Daoy (cell line): ENCODE results near the gene RASA4. TPM values are rescaled to one million over a fixed set of nuclear protein-coding genes. Genes with fewer than 3 reads are reported as not detected.
"Not testable (repeated sequence)": the region's sequence is repeated elsewhere in the genome, so short reads cannot be mapped to it uniquely, and the experiment has no call there.

Source experiments
- DNase-seq: peaks from one replicate; pipeline ENCODE4 v3.0.0-alpha.2; 2015; ENCODE audit warnings: low read depth
- total RNA-seq: library from RNA; depleted of rRNA; stranded (reverse); fragments of >200 nt; shearing (Covaris generic); gene quantifications from 2 replicates; pipeline ENCODE4 v1.2.3, GENCODE V29; 2014; rRNA removed

Gene RASA4
- total RNA-seq, 1 experiment from 2014 or later = 7.7 TPM

DNA sequence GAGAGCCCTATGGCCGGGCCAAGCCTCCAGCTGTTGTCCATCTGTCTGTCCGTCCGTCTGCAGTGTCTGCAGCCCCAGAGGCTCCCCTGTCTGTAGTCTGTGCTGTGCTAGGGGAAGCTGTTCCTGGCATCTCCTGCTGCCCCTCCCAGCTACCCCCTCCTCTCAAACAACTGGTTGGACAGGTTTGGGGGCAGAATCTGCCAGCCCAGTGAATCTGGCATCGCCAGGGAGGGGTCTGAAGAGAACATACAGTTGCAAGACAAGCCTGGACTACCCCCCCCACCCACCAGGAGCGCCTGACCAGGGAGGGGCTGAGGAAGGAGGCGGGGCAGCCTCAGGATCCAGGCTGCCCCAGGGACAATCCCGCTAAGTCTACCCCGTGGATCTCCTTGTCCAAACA is 73.0 kb downstream of the RASA4 start, which contains the start of gene UPK3BL2:
UPK3BL2 (minus strand) TSS at position 101 of the 400 bp plus-strand sequence; CDS start at position 41, 60 bp downstream.
- DNase-seq = not testable (repeated sequence)

DNA sequence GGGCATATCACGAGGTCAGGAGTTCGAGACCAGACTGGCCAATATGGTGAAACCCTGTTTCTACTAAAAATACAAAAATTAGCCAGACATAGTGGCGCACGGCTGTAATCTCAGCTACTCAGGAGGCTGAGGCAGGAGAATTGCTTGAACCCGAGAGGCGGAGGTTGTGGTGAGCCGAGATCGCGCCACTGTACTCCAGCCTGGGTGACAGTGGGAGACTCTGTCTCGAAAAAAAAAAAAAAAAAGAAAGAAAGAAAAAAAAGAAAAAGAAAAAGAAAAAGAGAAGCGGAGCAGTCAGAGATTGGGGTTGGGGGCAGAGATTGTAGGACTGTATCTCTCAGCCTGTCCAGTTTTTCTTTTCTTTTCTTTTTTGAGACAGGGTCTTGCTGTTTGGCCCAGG is 73.8 kb downstream of the RASA4 start:
- DNase-seq = not testable (repeated sequence)

DNA sequence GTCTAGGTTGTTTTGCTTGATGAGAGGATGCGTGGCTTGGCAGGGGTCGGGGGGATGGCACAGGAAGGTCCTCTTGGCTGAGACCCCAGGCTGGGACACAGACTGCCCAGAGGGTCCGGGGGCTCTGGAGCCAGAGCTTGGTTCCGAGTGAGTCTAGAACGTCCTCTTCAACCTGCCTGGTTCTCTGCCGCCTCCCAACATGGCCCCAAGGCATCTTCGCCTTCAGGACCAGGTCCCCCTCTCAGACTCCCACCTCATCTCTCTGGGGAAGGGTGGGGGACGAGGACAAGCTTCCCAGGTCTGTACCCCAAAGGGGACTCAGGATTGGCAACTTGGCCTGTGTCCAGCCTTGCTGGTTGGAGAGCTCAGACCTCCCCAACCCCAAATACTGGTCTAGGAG is 74.5 kb downstream of the RASA4 start:
- not testable (repeated sequence) for DNase-seq

DNA sequence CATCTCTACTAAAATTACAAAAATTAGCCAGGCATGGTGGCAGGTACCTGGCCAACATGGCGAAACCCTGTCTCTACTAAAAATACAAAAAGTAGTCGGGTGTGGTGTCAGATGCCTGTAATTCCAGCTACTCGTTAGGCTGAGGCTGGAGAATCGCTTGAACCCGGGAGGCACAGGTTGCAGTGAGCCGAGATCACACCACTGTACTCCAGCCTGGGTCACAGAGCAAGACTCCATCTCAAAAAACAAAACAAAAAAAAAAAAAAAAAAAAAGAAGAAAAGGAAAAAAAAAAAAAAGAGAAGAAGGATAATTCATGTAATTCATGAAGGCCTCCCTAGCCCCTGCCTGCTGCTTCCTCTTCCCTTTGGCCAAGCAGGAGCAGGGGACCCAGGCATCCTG is 76.0 kb downstream of the RASA4 start:
- not testable (repeated sequence) for DNase-seq

DNA sequence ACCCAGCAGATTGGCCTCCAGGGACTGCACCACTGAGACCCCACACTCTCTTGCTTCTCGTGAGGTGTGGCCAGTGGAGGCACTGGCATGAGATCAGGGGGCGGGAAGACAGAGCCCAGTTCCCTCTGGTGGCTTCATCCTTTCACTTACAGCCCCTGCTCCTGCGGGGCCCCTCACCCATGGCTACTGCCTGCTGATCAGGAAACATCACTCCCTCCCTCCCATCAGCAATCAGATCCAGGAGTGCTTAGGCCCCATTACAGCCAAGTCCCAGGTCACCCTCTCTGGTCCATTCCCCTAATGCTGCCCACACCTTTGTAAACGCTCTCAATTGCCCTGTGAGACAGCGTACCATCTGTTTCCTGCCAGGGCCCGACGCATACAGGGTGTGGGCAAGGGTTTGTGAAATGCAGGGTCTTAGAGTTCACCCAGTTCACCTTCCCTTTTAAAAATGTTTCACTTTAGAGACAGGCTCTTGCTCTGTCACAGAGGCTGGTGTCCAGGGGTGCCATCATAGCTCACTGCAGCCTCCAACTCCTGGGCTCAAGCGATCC is 81.4 kb downstream of the RASA4 start:
- not testable (repeated sequence) for DNase-seq

DNA sequence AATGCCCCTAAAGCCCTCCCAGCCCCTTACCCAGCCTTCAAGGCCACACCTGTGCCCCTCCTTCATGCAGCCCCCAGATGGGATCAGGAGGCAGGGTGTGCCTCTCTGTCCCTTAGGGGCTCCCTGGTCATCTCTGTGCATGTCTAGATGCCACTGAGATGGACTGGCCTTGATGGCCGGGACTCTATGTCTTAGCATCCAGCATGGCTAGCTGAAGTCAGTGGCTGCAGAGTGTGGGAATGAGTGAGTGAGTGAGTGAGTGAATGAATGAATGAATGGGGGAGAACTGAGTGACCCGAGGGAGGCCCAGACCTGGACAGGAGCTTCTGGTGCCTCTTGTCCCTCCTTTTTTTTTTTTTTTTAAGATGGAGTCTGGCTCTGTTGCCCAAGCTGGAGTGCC is 84.4 kb downstream of the RASA4 start:
- not testable (repeated sequence) for DNase-seq

DNA sequence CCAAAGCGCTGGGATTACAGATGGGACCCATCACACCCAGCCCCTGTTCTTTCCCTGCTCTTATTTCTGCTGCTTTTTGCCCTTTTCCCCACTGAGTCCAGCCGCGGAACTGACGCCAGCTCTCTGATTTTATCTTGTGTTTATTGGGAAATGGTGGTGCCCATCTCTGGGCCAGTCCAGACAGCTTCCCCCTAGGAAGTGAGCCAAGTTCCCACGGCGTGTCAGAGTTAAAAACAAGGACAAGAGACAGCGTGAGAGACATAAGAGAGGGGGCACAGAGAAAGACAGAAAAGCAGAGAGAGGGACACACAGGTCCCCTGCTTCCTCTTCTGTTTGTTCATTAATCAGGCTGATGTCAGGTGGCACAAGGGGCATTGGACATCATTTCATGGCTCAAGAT is 85.0 kb downstream of the RASA4 start:
- DNase-seq = not testable (repeated sequence)

DNA sequence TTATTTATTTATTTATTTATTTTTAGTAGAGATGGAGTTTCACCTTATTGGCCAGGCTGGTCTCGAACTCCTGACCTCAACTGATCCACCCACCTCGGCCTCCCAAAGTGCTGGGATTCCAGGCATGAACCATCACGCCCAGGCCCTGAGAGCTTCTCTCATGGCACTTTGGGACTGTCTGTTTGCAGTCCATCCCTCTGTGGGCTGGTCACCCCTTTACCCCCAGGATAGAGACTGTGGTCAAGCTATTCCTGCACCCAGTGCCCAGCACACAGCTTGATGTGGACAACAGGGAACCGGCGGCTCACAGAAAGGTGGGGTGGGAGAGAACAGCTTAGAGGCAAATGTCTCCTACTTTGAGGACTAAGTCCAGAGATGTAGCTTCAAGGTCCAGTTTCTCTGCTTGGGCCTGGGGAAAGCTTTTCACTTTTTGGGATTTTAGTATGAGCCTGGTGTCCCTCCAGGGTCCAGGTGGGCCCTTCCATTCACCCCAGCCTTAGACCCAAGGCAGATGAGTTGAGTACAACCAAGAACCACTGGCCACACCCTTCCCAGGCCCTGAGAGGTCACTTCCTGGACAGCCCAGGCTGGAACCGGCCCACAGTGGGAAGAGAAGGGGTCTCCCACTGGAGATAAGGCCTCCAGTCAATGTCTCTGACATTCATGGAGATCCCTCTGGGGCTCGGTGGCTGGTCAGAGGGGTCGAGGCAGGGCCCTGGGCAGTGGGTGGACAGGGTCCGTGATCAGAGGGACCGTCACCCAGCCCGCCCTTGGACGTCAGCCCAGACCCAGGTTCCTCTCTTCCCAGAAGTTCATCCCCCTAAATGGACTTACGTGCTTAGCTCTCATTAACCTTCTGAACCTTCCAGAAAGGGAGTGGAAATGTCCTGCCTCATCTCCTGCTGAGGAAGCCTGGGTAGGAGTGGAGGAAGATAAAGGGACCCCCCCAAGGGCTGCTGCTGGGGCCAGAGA is 88.4 kb downstream of the RASA4 start:
- not testable (repeated sequence) for DNase-seq

DNA sequence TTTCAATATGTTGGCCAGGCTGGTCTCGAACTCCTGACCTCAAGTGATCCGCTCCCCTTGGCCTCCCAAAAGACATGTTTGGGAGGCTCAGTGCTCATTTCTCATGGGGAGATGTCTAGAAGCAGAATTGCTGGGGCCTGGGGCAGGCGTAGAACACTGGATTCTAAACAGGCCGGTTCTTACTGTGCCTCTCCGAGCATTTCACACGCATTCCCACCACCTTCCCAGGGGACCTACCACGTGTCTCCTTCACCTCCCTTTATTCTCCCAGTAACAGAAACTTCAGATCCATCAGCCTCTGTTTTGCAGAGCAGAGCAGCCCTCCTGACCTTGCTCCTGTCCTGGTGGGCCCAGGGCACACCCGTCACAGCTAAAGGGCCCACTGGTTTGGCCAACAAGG is 89.4 kb downstream of the RASA4 start:
- not testable (repeated sequence) for DNase-seq

DNA sequence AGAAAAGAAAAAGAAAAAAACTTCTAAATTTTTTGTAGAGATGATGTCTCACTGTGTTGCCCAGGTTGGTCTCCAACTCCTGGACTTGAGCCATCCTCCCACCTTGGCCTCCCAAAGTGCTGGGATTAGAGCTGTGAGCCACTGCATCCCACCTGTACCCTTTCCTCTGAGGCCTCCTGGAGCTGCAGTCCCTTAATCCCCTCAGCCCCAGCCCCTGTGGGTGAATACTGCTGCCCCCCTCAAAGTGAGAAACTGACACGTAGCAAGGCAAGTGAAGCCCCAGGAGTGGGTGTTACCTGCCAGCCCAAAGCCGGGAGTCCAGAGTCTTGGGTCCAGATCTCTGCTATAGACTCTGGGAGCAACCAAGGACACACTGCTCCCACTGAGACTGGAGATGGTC is 91.8 kb downstream of the RASA4 start:
- not testable (repeated sequence) for DNase-seq

Other genes starting within 250 kb of the RASA4 start
- gene PRKRIP1, start 220.4 kb downstream of the RASA4 start, total RNA-seq = 52.5 and 64.1 TPM in 2 replicates
- 42.8 and 59.5 TPM in 2 replicates for gene ORAI2, start 183.2 kb downstream of the RASA4 start, total RNA-seq
- 34.6 and 66.4 TPM in 2 replicates for gene ALKBH4, start 151.9 kb downstream of the RASA4 start, total RNA-seq
- 112 and 165 TPM in 2 replicates for gene LRWD1, start 151.8 kb downstream of the RASA4 start, total RNA-seq
- gene POLR2J, start 137.8 kb downstream of the RASA4 start, total RNA-seq = 41.0 and 60.1 TPM in 2 replicates
- gene RASA4B, start 99.0 kb downstream of the RASA4 start, total RNA-seq = 0.95 TPM in 1 of 2 replicates, not detected in the other
- gene UPK3BL2, start 73.1 kb downstream of the RASA4 start, total RNA-seq = 1.4 TPM in 1 of 2 replicates, not detected in the other
- not detected in 2 replicates for gene SPDYE2, start 65.5 kb downstream of the RASA4 start, total RNA-seq
- gene POLR2J3, start 44.2 kb downstream of the RASA4 start, total RNA-seq = 6.5 and 13.9 TPM in 2 replicates
- 19.8 and 20.9 TPM in 2 replicates for gene UPK3BL1, start 26.0 kb upstream of the RASA4 start, total RNA-seq
- not detected in 2 replicates for gene SPDYE2B, start 33.6 kb upstream of the RASA4 start, total RNA-seq
- gene POLR2J2, start 54.9 kb upstream of the RASA4 start, total RNA-seq = 0.27 and 1.4 TPM in 2 replicates
- 16.3 and 18.4 TPM in 2 replicates for gene FAM185A, start 132.2 kb upstream of the RASA4 start, total RNA-seq